Tibial nerve (tissue), 3 donors: ENCODE results near the gene UTP18.

Experiments used
- POLR2A ChIP-seq, 2 donors: fragments of 450-650 bp; IDR thresholded peaks; one replicate each; pipeline ENCODE4 v1.6.1; 2017; ENCODE audit warnings: antibody characterized with exemption in 2 of 2, mild to moderate bottlenecking in 2 of 2, moderate library complexity in 2 of 2
- TF ChIP-seq, protein P1 (sequence below), 5 experiments: fragments of 200-600 bp in 3 of 5; fragments of 450-650 bp in 2 of 5; sonication (generic) in 3 of 5; IDR thresholded peaks; one replicate each; pipeline ENCODE4 v1.5.1; 2016 to 2019; ENCODE audit warnings: antibody characterized with exemption in 5 of 5, mild to moderate bottlenecking in 3 of 5, moderate library complexity in 2 of 5

GRCh38 chr17:51341457-51341856, 81.1 kb downstream of the UTP18 start:
- TF ChIP-seq, protein P1, sequence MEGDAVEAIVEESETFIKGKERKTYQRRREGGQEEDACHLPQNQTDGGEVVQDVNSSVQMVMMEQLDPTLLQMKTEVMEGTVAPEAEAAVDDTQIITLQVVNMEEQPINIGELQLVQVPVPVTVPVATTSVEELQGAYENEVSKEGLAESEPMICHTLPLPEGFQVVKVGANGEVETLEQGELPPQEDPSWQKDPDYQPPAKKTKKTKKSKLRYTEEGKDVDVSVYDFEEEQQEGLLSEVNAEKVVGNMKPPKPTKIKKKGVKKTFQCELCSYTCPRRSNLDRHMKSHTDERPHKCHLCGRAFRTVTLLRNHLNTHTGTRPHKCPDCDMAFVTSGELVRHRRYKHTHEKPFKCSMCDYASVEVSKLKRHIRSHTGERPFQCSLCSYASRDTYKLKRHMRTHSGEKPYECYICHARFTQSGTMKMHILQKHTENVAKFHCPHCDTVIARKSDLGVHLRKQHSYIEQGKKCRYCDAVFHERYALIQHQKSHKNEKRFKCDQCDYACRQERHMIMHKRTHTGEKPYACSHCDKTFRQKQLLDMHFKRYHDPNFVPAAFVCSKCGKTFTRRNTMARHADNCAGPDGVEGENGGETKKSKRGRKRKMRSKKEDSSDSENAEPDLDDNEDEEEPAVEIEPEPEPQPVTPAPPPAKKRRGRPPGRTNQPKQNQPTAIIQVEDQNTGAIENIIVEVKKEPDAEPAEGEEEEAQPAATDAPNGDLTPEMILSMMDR (IDR thresholded peaks at IDR 0.05), result no peak
- no peak for TF ChIP-seq POLR2A (IDR thresholded peaks at IDR 0.05)
